ENCODE measurements around the gene NUDT12.

NUDT12 gene

GRCh38 chr5:103562453-103563157 lies at the start of gene NUDT12:
Gene NUDT12, minus strand, starts transcription at chr5:103562789. Its CDS starts 2,541 bp downstream, at chr5:103560248.
- peak; percentile 75 for DNase-seq (ENCODE audit: low read depth)

- DNase-seq (ENCODE audit: low read depth) = no peak
These were observed 44.8 kb upstream of the NUDT12 start for GRCh38 chr5:103607346-103607745.

GRCh38 chr5:103605277-103605676 lies 42.7 kb upstream of the NUDT12 start:
- DNase-seq (ENCODE audit: low read depth) = no peak

- no peak for DNase-seq (ENCODE audit: low read depth)
These were observed 39.8 kb upstream of the NUDT12 start for GRCh38 chr5:103602438-103602837.

- DNase-seq (ENCODE audit: low read depth) = no peak
These were observed 38.7 kb upstream of the NUDT12 start for GRCh38 chr5:103601314-103601713.

- DNase-seq (ENCODE audit: low read depth) = no peak
These were observed 37.5 kb upstream of the NUDT12 start for GRCh38 chr5:103600086-103600485.

- no peak for DNase-seq (ENCODE audit: low read depth)
These were observed 36.5 kb upstream of the NUDT12 start for GRCh38 chr5:103598997-103599566.

GRCh38 chr5:103590221-103590620 lies 27.6 kb upstream of the NUDT12 start:
- no peak for DNase-seq (ENCODE audit: low read depth)

- DNase-seq (ENCODE audit: low read depth) = no peak
These were observed 27.2 kb upstream of the NUDT12 start for GRCh38 chr5:103589776-103590175.

- DNase-seq (ENCODE audit: low read depth) = peak; percentile 55
These were observed 26.8 kb upstream of the NUDT12 start for GRCh38 chr5:103589357-103589756.

GRCh38 chr5:103587185-103587748 lies 24.7 kb upstream of the NUDT12 start:
- peak; percentile 41 for DNase-seq (ENCODE audit: low read depth)

GRCh38 chr5:103582364-103582763 lies 19.8 kb upstream of the NUDT12 start:
- DNase-seq (ENCODE audit: low read depth) = peak; percentile 53

GRCh38 chr5:103573411-103573810 lies 10.8 kb upstream of the NUDT12 start:
- no peak for DNase-seq (ENCODE audit: low read depth)

GRCh38 chr5:103572454-103572853 lies 9.9 kb upstream of the NUDT12 start:
- no peak for DNase-seq (ENCODE audit: low read depth)

GRCh38 chr5:103571730-103572129 lies 9.1 kb upstream of the NUDT12 start:
- DNase-seq (ENCODE audit: low read depth) = no peak

- no peak for DNase-seq (ENCODE audit: low read depth)
These were observed 6.9 kb upstream of the NUDT12 start for GRCh38 chr5:103569313-103570060.

GRCh38 chr5:103565719-103566118 lies 3.1 kb upstream of the NUDT12 start:
- DNase-seq (ENCODE audit: low read depth) = no peak

- DNase-seq (ENCODE audit: low read depth) = no peak
These were observed 720 bp downstream of the NUDT12 start for GRCh38 chr5:103561685-103562452.

- DNase-seq (ENCODE audit: low read depth) = no peak
These were observed 1.8 kb downstream of the NUDT12 start for GRCh38 chr5:103560826-103561225.

- no peak for DNase-seq (ENCODE audit: low read depth)
These were observed 15.7 kb downstream of the NUDT12 start for GRCh38 chr5:103546858-103547257.

GRCh38 chr5:103542441-103542840 lies 20.1 kb downstream of the NUDT12 start:
- no peak for DNase-seq (ENCODE audit: low read depth)

GRCh38 chr5:103541569-103541968 lies 21.0 kb downstream of the NUDT12 start:
- DNase-seq (ENCODE audit: low read depth) = no peak
